ENCODE results near the gene MBD3.

The MBD3 gene

DNA sequence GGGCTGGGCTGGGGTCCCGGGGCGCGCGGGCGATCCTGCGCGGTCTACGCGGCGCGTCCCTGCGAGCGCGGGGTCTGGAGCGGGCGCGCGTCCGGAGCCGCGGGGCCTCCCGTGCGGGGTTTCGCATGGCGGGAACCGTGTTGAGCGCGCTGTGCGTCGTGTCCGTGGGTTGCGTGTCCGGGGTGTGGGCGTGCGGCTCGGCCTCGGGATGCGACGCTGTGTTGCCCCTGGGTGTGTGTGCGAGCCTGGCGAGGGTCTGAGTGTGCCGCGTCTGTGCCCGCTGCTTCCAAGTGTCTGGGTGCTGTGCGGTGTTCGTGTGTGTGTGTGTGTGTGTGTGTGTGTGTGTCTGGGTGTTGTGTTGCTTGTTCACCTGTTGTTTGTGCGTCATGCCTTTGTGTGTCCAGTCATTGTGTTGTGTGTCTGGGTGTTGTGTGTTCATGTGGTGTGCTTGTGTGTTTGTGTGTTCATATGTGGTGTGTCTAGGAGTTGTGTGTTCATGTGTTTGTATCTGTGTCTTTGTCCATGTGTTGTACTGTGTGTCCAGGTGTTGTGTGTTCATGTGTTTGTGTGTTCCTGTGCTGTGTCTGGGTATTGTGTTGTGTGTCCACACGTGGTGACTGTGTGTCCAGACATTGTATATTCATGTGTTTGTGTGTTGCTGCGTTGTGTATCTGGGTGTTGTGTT lies 68.2 kb downstream of the MBD3 start:
- TF ChIP-seq SP1 (IDR thresholded peaks at IDR 0.05) (no peak), ELF4 (IDR thresholded peaks at IDR 0.05) (no peak), TARDBP (IDR thresholded peaks at IDR 0.05) (no peak; the same call in 1 of the 2 replicates), BHLHE40 (IDR thresholded peaks at IDR 0.05; ENCODE audit: borderline replicate concordance) (no peak), HDGF (IDR thresholded peaks at IDR 0.05; ENCODE audit: borderline replicate concordance) (no peak), ARNT (IDR thresholded peaks at IDR 0.05) (no peak), NFRKB (IDR thresholded peaks at IDR 0.05) (no peak), FOXK2 (IDR thresholded peaks at IDR 0.05) (no peak), FOXA1 (IDR thresholded peaks at IDR 0.05) (no peak), ZNF384 (IDR thresholded peaks at IDR 0.05) (no peak), LEF1 (IDR thresholded peaks at IDR 0.05; ENCODE audit: borderline replicate concordance) (no peak), L3MBTL2 (conservative IDR thresholded peaks at IDR 0.05) (no peak; the same call in 1 of the 2 replicates), SUZ12 (IDR thresholded peaks at IDR 0.05) (no peak)
- TF ChIP-seq, protein P1, sequence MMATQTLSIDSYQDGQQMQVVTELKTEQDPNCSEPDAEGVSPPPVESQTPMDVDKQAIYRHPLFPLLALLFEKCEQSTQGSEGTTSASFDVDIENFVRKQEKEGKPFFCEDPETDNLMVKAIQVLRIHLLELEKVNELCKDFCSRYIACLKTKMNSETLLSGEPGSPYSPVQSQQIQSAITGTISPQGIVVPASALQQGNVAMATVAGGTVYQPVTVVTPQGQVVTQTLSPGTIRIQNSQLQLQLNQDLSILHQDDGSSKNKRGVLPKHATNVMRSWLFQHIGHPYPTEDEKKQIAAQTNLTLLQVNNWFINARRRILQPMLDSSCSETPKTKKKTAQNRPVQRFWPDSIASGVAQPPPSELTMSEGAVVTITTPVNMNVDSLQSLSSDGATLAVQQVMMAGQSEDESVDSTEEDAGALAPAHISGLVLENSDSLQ (IDR thresholded peaks at IDR 0.05) = no peak

More for the DNA sequence above, 68.2 kb downstream of the MBD3 start:
- CTCF ChIA-PET = no interaction called here
- POLR2A ChIA-PET = no interaction called here
- no peak for DNase-seq (ENCODE audit: extremely low spot score)
